Heart left ventricle (tissue), 13 donors: Measurements from ENCODE around the gene SLC38A10.

Source experiments
- POLR2A ChIP-seq, 2 donors: fragments of 450-650 bp; IDR thresholded peaks; one replicate each; pipeline ENCODE4 v1.6.1; 2017; ENCODE audit warnings: antibody characterized with exemption in 2 of 2, mild to moderate bottlenecking in 2 of 2, moderate library complexity in 2 of 2
- TF ChIP-seq, protein P1 (sequence below), 12 donors: fragments of 200-600 bp; sonication (generic) in 4 of 12; IDR thresholded peaks; one replicate each; pipeline versions ENCODE4 v1.5.0 to v1.8.0; 2018 to 2022; ENCODE audit warnings: antibody characterized with exemption in 12 of 12, mild to moderate bottlenecking in 5 of 12
- donor health status: ischemic (EF 13 %, LVEDD 7.1; RV severe dilation, severe dysfunction).
- donor health status: DM: no; HTN: yes; CAD: no.
- donor health status: DM: no; HTN: no; CAD: no.
- donor health status: ischemic (EF 25% LVEDD 6.9; RV normal size, moderate dysfunction).
- donor health status: ischemic (EF 25% LVEDD 5.7; RV mildly dilated, moderate dysfunction).
- donor health status: ischemic (EF 35%, LVEDD 5.7; RV mildly dilated, moderate dysfunction).
- donor health status: nonischemic (EF 11% LVEDD 7.7; RV severe dilation, severe dysfunction).
- donor health status: DM: yes; HTN: yes; CAD: no.
- donor health status: PGD.
- donor health status: ischemic (EF 29% LVEDD 5.4; RV normal size, mild dysfunction).
- donor health status: nonischemic (EF 23%, LVEDD 6.1; RV moderate dilation, normal function).

- TF ChIP-seq, protein P1, sequence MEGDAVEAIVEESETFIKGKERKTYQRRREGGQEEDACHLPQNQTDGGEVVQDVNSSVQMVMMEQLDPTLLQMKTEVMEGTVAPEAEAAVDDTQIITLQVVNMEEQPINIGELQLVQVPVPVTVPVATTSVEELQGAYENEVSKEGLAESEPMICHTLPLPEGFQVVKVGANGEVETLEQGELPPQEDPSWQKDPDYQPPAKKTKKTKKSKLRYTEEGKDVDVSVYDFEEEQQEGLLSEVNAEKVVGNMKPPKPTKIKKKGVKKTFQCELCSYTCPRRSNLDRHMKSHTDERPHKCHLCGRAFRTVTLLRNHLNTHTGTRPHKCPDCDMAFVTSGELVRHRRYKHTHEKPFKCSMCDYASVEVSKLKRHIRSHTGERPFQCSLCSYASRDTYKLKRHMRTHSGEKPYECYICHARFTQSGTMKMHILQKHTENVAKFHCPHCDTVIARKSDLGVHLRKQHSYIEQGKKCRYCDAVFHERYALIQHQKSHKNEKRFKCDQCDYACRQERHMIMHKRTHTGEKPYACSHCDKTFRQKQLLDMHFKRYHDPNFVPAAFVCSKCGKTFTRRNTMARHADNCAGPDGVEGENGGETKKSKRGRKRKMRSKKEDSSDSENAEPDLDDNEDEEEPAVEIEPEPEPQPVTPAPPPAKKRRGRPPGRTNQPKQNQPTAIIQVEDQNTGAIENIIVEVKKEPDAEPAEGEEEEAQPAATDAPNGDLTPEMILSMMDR (IDR thresholded peaks at IDR 0.05) = no peak
- no peak for TF ChIP-seq POLR2A (IDR thresholded peaks at IDR 0.05)
Measured at GRCh38 chr17:81304196-81305015, 9.3 kb upstream of the SLC38A10 start.
